GM21390 (cell line): Measurements from ENCODE around the gene FPGT.
"Not testable (repeated sequence)": the region's sequence is repeated elsewhere in the genome, so short reads cannot be mapped to it uniquely, and the experiment has no call there.

Experiments used
- ATAC-seq: cut with Tn5 transposase; IDR thresholded peaks from one replicate; pipeline ENCODE4 v1.9.1; 2021; ENCODE audit not compliant: unreplicated experiment

Gene FPGT

GRCh38 chr1:74253243-74253824 lies 55.3 kb downstream of the FPGT start:
- not testable (repeated sequence) for ATAC-seq
